Measurements from ENCODE around the gene LRATD1.
"Not testable (repeated sequence)": the region's sequence is repeated elsewhere in the genome, so short reads cannot be mapped to it uniquely, and the experiment has no call there.

Gene LRATD1

DNA sequence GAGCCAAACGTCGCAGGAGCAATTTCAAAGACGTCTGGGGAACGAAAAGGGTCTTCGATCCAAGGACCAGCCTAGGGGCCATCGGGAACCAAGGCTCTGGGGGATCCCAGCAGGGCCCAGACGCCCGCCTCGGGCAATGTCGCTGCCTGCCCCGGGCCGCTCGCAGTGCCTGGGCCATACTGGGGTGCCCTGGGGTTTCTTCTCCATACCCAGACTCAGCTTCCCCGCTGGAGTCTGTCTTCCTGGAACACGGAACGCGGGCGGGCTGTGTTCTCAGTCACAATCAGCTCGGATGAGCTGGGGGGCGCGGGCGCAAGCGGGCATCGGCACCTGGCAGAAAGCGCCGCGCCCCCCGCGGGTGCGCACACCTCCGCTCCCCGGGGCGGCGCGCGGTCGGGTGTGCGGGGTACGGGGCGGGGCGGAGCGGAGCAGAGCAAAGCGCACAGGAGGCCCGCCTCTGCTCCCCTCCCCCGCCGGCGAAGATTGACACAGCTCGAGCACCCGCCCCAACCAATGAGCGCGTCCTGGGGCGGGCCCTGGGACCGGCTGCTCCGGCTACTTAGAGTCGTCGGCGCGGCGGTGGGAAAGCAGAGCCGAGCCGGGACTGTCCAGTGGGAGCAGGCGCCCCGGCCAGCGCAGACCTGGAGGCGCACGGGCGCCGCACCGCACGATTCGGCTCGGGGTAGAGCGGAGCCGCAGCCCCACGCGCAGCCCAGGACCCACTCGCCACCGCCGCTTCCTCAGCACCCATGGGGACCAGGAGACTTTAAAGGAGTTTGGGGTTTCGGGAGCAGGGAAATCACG, at the start of gene LRATD1:
Gene LRATD1, plus strand, starts transcription at position 585 of the 804 bp plus-strand sequence. CDS start 1,263 bp downstream, outside the sequence.
- peak in 1 of 2 experiments; percentile 73 for DNase-seq

- no peak for DNase-seq
Measured at GRCh38 chr2:14583059-14583458, 49.5 kb upstream of the LRATD1 start.

DNA sequence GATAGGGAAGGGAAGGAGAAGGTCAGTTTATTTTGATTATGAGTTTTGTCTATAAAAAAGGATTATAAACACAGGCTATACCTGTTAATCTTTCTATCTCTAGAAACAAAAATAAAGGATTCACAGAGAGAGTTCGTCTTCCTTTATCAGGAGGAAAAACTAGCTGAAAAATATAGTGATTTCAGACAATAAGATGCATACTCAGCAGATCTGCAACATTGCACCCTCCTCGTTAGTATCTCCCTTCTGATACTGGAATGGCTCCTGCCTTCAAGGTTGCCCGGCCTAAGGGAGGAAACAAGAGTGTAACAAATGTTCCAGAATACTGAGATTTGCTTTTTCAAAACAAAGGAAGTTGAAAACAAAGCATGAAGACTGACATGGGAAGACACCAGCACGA, 48.7 kb upstream of the LRATD1 start:
- no peak for DNase-seq

- no peak for DNase-seq
Measured at GRCh38 chr2:14587119-14587518, 45.4 kb upstream of the LRATD1 start.

DNA sequence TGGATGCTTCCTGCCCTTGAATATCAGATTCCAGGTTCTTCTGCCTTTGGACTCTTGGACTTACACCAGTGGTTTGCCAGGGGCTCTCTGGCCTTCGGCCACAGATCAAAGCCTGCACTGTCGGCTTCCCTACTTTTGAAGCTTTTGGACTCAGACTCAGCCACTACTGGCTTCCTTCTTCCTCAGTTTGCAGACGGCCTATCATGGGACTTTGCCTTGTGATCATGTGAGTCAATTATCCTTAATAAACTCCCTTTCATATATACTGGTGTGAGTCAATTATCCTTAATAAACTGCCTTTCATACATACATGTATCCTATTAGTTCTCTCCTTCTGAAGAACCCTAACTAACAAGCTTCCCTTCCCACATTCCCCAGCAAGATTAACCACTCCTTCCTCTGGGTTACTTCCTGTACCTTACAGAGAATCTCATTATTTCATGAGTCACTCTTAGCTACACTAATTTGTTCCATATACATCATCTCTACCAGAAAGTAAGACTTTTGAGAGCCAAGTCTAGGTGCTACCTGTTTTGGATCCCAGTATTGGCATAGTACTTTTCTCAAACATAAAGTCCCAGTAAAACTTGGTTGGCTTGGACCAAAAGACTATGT, 31.3 kb upstream of the LRATD1 start:
- no peak for DNase-seq

GRCh38 chr2:14602309-14602708, 30.2 kb upstream of the LRATD1 start:
- DNase-seq = no peak

DNA sequence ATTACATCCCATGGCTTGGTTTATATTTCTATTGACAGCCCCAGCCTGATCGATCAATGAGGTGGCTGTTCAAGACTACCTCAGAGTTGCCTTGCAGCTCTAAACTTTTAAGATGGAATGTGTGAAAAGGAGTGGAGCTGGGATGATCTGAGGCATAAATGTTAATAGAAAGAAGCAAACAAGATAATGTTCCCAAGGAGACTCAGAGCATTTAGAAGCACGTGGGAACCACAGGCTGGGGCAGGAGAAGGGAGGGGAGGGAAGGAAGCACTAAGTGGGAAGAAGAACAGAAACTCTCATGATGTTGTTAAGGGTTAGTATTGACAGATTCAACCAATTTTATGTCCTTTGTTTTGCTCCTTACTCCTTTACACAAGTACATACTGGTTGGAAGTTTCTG, 28.8 kb upstream of the LRATD1 start:
- no peak for DNase-seq

- DNase-seq = no peak
Measured at GRCh38 chr2:14608245-14608644, 24.3 kb upstream of the LRATD1 start.

DNA sequence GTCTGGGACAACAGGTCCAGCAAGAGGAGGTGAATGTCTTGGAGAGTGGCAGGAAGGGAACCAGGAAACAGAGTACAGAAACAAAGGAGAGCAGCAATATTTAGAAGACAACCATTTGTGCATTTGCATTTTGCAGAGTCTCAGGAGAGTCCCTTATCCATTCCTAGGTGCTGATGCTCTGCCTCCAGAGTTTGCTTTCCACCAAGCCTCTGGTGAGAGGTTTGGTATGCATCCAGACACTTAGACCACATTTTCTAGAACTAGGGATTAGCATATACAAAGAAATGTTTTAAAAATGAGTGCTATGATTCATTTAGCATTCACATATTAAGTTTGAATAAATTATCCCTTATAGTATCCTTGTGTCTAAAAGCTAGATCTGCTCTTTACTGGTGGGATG, 18.5 kb upstream of the LRATD1 start:
- no peak for DNase-seq

DNA sequence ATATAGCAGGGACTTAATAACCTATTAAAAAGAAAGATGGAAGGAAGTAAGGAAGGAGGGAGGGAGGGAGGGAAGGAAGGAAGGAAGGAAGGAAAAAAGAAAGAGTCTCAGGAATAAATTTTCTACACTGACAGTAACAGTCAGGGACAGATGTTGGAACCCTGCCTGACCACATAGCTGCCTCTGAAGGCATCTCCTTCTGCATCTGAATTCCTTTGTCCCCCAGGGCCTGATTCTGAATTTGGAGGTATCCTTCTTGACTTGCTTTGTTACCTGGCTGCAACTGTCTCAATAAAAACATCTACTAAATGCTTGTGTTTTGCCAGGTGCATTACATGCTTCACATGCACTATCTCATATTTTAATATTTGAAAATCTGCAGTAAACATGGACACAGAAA, 17.4 kb upstream of the LRATD1 start:
- DNase-seq = no peak

DNA sequence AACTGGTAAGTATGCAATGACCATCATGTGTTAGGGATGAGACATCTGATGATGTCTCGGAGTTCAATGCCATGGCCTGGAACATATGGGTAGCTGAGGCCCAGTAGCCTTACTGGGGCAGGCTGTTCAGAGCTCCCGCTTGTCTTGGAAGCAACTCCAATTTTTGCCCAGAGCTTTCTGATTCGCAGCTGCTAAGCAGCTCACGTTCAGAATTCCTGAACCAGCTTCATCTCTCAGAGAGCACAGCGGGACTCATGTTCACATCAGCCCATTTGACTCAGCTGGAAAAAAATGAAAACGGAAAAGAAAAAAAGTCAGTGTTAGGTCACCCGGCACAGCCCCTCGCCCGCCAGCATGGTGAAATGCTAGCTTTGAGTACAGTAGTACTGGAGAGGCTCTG, 16.8 kb upstream of the LRATD1 start:
- DNase-seq = no peak

GRCh38 chr2:14616342-14616741, 16.2 kb upstream of the LRATD1 start:
- no peak for DNase-seq

DNA sequence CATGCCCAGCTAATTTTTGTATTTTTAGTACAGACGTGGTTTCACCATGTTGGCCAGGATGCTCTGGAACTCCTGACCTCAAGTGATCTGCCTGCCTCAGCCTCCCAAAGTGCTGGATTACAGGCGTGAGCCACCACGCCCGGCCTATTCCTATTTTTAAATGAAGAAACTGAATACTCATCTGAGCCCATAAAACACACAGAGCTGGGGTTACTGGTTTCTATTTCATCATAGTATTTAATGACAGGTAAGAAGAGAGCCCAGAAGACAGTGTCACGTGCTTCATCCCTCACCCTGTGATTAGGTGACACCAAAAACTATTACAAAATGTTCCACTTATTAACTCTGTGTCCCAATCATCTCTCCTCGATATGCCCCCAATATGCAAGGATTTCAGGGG, 15.6 kb upstream of the LRATD1 start:
- DNase-seq = no peak

DNA sequence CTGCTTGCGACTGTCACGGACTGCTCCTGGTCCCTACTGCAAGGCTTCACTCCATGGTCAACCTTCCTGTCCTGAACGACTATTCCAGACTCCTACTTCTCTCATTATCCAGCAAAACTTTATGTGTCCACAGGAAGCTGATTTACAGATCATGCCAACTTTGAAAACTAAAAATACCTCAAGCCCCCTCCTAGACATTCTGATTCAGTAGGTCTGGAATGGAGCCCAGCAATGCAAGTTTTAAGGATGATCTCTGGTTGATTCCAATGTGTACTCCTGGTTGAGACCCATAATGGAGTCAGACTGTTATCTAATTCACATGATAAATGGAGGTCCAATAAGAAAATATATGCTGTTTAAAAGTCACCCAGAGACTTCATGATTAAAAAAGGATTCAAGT, 13.1 kb upstream of the LRATD1 start:
- DNase-seq = no peak

GRCh38 chr2:14621114-14621513, 11.4 kb upstream of the LRATD1 start:
- no peak for DNase-seq

DNA sequence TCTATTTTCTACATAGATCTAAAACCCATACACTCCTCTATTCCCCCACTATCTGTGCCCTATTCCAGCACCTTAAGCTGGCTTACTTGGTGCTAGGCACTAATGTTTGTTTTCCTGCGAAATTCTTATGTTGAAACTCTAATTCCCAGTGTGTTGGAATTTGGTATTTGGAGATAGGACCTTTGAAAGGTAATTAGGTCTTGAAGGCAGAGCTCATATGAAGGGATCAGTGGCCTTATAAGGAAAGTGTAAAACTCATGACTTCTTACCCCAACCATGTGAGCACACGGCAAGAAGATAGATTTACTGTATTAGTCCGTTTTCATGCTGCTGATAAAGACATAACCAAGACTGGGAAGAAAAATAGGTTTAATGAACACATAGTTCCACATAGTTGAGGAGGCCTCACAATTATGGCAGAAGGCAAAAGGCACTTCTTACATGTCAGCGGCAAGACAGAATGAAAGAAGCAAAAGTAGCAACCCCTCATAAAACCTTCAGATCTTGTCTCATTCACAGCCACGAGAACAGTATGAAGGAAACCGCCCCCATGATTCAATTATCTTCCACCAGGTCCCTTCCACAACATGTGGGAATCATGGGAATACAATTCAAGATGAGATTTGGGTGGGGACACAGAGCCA, 10.5 kb upstream of the LRATD1 start:
- no peak for DNase-seq

GRCh38 chr2:14622550-14622939, 10.0 kb upstream of the LRATD1 start:
- not testable (repeated sequence) for DNase-seq

DNA sequence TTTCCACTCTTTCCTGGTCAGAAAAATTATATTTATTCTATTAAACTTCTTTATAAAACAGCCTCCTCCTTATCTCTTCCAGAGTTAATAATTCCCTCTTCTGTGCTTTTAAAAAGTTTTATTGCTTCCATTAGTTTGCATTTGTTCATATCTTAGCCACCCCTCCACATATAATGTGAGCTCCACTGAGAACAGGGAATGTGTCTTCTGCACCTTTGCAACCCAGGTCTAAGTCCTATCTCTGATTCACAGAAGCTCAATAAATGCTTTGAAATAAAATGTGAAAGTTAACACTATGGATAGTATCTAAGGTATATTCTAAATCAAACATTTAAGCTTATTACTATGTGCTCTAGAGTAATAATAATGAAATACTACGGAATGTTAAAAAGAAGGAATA, 9.3 kb upstream of the LRATD1 start:
- DNase-seq = no peak

GRCh38 chr2:14626873-14627272, 5.6 kb upstream of the LRATD1 start:
- no peak for DNase-seq

DNA sequence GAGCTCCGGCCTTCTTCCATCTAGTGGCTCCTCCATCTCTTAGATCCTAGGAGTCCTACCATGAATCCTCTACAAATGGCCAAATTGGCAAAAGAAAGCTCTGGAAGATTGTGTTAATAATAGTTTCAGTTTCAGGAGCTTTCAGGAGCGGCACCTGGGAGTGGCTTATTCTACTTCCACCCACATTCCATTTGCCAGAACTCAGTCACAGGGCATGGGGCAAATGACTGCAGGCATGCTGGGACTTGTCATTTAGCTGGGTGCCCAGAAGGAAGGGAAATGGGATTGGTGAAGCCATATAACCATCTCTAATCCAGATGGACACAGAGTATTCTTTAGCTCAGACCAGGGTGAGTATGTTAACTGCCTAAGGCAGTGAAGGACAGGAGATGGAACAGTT, 3.6 kb upstream of the LRATD1 start:
- no peak for DNase-seq

GRCh38 chr2:14631406-14632040, 994 bp upstream of the LRATD1 start:
- DNase-seq = no peak

- DNase-seq = no peak
Measured at GRCh38 chr2:14633061-14633460, 544 bp downstream of the LRATD1 start.

DNA sequence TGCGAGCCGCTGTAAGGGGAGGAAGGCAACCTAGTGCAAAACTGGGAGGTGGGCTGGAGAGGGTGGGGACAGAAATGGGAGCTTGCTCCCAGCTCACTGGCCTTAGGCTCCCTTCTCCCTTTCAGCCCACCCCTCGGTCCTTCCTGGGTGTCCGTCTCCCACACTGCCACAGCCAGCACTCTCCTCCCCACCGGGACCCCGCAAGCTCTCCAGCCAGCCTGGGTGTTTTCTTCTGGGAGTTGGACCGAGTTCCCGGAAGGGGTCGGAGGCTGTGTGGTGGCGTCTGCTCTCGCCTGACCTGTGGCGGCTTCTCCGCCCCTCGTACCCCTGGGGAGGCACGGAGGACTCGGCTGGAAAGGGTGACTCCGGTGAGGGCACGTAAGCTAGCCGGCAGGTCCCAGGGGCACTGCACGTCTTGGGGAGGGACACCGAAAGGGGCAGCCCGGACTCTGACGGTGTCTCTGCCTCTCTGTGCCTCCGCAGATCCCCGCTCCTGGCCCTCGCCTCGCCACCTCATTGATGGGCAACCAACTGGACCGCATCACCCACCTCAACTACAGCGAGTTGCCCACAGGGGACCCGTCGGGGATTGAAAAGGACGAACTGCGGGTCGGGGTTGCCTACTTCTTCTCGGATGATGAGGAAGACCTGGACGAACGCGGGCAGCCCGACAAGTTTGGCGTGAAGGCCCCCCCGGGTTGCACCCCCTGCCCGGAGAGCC, 1.1 kb downstream of the LRATD1 start:
- no peak for DNase-seq
